WTC11 (cell line): Measurements from ENCODE around the gene HAUS5. TPM values are rescaled to one million over a fixed set of nuclear protein-coding genes. Genes with fewer than 3 reads are reported as not detected.

ENCODE experiments used
- ATAC-seq: fragments of 200-7000 bp; cut with Tn5 transposase; 2 replicates; pipeline ENCODE4 v1.10.0; 2021; ENCODE audit warnings: mild to moderate bottlenecking, moderate library complexity
- CTCF ChIA-PET: fragments of 300-600 bp; sonication (Branson Sonifier 250); formaldehyde crosslinking; loops from one replicate; lab custom pipeline; 2021; ENCODE audit warnings: antibody characterized with exemption; lab: Charles Lee
- POLR2A ChIA-PET: fragments of 350-600 bp; sonication (Branson Sonifier 250); formaldehyde crosslinking; loops from one replicate; lab custom pipeline; 2021; ENCODE audit warnings: antibody characterized with exemption; lab: Charles Lee
- DNase-seq: peaks from one replicate; pipeline ENCODE4 v3.0.0; 2021; ENCODE audit warnings: low spot score
- H3K27ac Mint-ChIP-seq: 2 replicates; pipeline ENCODE4 v1.8.0; 2021; ENCODE audit warnings: mixed read lengths
- H3K27me3 Mint-ChIP-seq: 2 replicates; pipeline ENCODE4 v1.8.0; 2021; ENCODE audit warnings: low read depth, mild to moderate bottlenecking, moderate library complexity, mixed read lengths
- H3K36me3 Mint-ChIP-seq: 2 replicates; pipeline ENCODE4 v1.8.0; 2021; ENCODE audit warnings: mixed read lengths
- H3K4me1 Mint-ChIP-seq: 2 replicates; pipeline ENCODE4 v1.8.0; 2022; ENCODE audit warnings: mixed read lengths
- H3K4me3 Mint-ChIP-seq: 2 replicates; pipeline ENCODE4 v1.8.0; 2021; ENCODE audit warnings: mild to moderate bottlenecking, moderate library complexity, mixed read lengths
- H3K9me3 Mint-ChIP-seq: 2 replicates; pipeline ENCODE4 v1.8.0; 2021; ENCODE audit warnings: mixed read lengths
- ARID4B ChIP-seq: sonication (generic); formaldehyde crosslinking; IDR thresholded peaks from 2 replicates; pipeline ENCODE4 v1.8.0; 2023; ENCODE audit warnings: missing genetic modification reagents, mild to moderate bottlenecking, borderline replicate concordance
- ATF2 ChIP-seq: sonication (generic); formaldehyde crosslinking; IDR thresholded peaks from 2 replicates; pipeline ENCODE4 v1.8.1; 2022; ENCODE audit warnings: low read depth, missing genetic modification reagents, borderline replicate concordance
- CDX4 ChIP-seq: fragments of 250-450 bp; sonication (Bioruptor Pico); IDR thresholded peaks from 2 replicates; pipeline ENCODE4 v1.9.0; 2021; ENCODE audit warnings: moderate library complexity, mild to moderate bottlenecking, inconsistent platforms, borderline replicate concordance
- CREM ChIP-seq: sonication (generic); formaldehyde crosslinking; IDR thresholded peaks from 2 replicates; pipeline ENCODE4 v1.8.1; 2022; ENCODE audit warnings: mild to moderate bottlenecking, missing genetic modification reagents, moderate library complexity
- CTCF ChIP-seq: fragments of 200-600 bp; IDR thresholded peaks from 2 replicates; pipeline ENCODE4 v1.8.0; 2022; ENCODE audit warnings: antibody characterized with exemption
- ETV6 ChIP-seq: sonication (generic); formaldehyde crosslinking; IDR thresholded peaks from 2 replicates; pipeline ENCODE4 v1.8.1; 2022; ENCODE audit warnings: mild to moderate bottlenecking, missing genetic modification reagents
- FOXP1 ChIP-seq: sonication (generic); formaldehyde crosslinking; IDR thresholded peaks from 2 replicates; pipeline ENCODE4 v1.8.0; 2022; ENCODE audit warnings: missing genetic modification reagents, mild to moderate bottlenecking, moderate library complexity, borderline replicate concordance
- IRF1 ChIP-seq: sonication (generic); formaldehyde crosslinking; IDR thresholded peaks from 2 replicates; pipeline ENCODE4 v1.8.0; 2023; ENCODE audit warnings: missing genetic modification reagents
- JAZF1 ChIP-seq: fragments of 250-450 bp; sonication (Bioruptor Pico); IDR thresholded peaks from 2 replicates; pipeline ENCODE4 v1.9.0; 2021; ENCODE audit warnings: moderate library complexity, mild to moderate bottlenecking, inconsistent platforms
- NFYB ChIP-seq: sonication (generic); formaldehyde crosslinking; conservative IDR thresholded peaks from 2 replicates; pipeline ENCODE4 v1.8.0; 2022; ENCODE audit warnings: low read depth, missing genetic modification reagents
- NR1H2 ChIP-seq: sonication (generic); formaldehyde crosslinking; IDR thresholded peaks from 2 replicates; pipeline ENCODE4 v1.9.0; 2021; ENCODE audit warnings: mild to moderate bottlenecking, moderate library complexity, missing genetic modification reagents
- PREB ChIP-seq: sonication (generic); formaldehyde crosslinking; IDR thresholded peaks from 2 replicates; pipeline ENCODE4 v1.8.1; 2022; ENCODE audit warnings: mild to moderate bottlenecking, missing genetic modification reagents, moderate library complexity, borderline replicate concordance
- STAT6 ChIP-seq: sonication (generic); formaldehyde crosslinking; conservative IDR thresholded peaks from 2 replicates; pipeline ENCODE4 v1.8.1; 2023; ENCODE audit warnings: mild to moderate bottlenecking, low read depth, missing genetic modification reagents, moderate library complexity
- USF2 ChIP-seq: sonication (generic); formaldehyde crosslinking; IDR thresholded peaks from 2 replicates; pipeline ENCODE4 v1.8.1; 2023; ENCODE audit warnings: mild to moderate bottlenecking, missing genetic modification reagents, moderate library complexity
- ZNF219 ChIP-seq: sonication (generic); formaldehyde crosslinking; IDR thresholded peaks from 2 replicates; pipeline ENCODE4 v1.8.0; 2023; ENCODE audit warnings: missing genetic modification reagents, mild to moderate bottlenecking, borderline replicate concordance
- ZNF423 ChIP-seq: fragments of 250-450 bp; sonication (Bioruptor Pico); IDR thresholded peaks from 2 replicates; pipeline ENCODE4 v2.1.2; 2022; ENCODE audit warnings: mild to moderate bottlenecking, moderate library complexity
- ZNF512 ChIP-seq: sonication (generic); formaldehyde crosslinking; IDR thresholded peaks from 2 replicates; pipeline ENCODE4 v1.8.1; 2022; ENCODE audit warnings: missing genetic modification reagents, borderline replicate concordance
- total RNA-seq: library from RNA; stranded (reverse); gene quantifications from 3 replicates; pipeline ENCODE4 v1.2.3, GENCODE V29; 2021

HAUS5 gene
- total RNA-seq, 1 experiment from 2014 or later: 25.4 TPM

- no peak overlapping the region for H3K4me3 Mint-ChIP-seq
- peaks cover 46% of the 10 kb centered on the region for H3K27me3 Mint-ChIP-seq
- POLR2A ChIA-PET: no interaction called here
- CTCF ChIA-PET: no interaction called here
- no peak for TF ChIP-seq ETV6 (CRISPR knock-in tag)
- no peak for TF ChIP-seq ZNF423
- no peak for TF ChIP-seq NR1H2
- TF ChIP-seq PREB: no peak
- TF ChIP-seq STAT6 (CRISPR knock-in tag): no peak
- no peak for TF ChIP-seq ARID4B (CRISPR knock-in tag)
- TF ChIP-seq CTCF: no peak
- no peak for TF ChIP-seq CREM
- TF ChIP-seq ATF2: no peak
- TF ChIP-seq ZNF219 (CRISPR knock-in tag): no peak
- TF ChIP-seq ZNF512 (CRISPR knock-in tag): no peak
- TF ChIP-seq FOXP1: no peak
- peaks cover 26% of the 10 kb centered on the region for H3K36me3 Mint-ChIP-seq
- no peaks in the 10 kb centered on the region for H3K4me1 Mint-ChIP-seq
- no peak overlapping the region for H3K27ac Mint-ChIP-seq
- H3K9me3 Mint-ChIP-seq: peaks cover 57% of the 10 kb centered on the region
- DNase-seq (no peak), ATAC-seq (no peak)
Measured at GRCh38 chr19:35577918-35578317, 34.6 kb upstream of the HAUS5 start.

GRCh38 chr19:35578707-35579106 is 33.8 kb upstream of the HAUS5 start:
- Mint-ChIP-seq H3K9me3 (peaks cover 54% of the 10 kb centered on the region), H3K27ac (no peak overlapping the region), H3K27me3 (peaks cover 48% of the 10 kb centered on the region), H3K4me3 (no peak overlapping the region), H3K36me3 (peaks cover 26% of the 10 kb centered on the region), H3K4me1 (no peaks in the 10 kb centered on the region)
- ChIA-PET CTCF (interaction anchor here (0.7 kb wide), 1 partner anchor 84 kb away, joined by 3 read pairs; no protein-coding TSS in a partner anchor), POLR2A (no interaction called here)
- DNase-seq: no peak
- ATAC-seq: no peak
- TF ChIP-seq USF2 (CRISPR knock-in tag) (no peak), CDX4 (CRISPR knock-in tag) (no peak), JAZF1 (no peak), ATF2 (no peak), NFYB (no peak), IRF1 (no peak)
